Mesothelial cell of epicardium (in vitro differentiated cells): ENCODE results near the gene CEBPB. TPM values are rescaled to one million over a fixed set of nuclear protein-coding genes. Genes with fewer than 3 reads are reported as not detected.
A peak's percentile ranks its signal among the peaks of the same experiment; 100 is the strongest.
"Not testable (repeated sequence)": the region's sequence is repeated elsewhere in the genome, so short reads cannot be mapped to it uniquely, and the experiment has no call there.

Experiments
- DNase-seq, 2 experiments: peaks; one replicate each; pipeline ENCODE4 v3.0.0; 2021; ENCODE audit warnings: low spot score in 2 of 2; ENCODE audit not compliant: unreplicated experiment in 2 of 2
- H3K27ac Mint-ChIP-seq: 2 replicates; pipeline ENCODE4 v1.8.0; 2021; ENCODE audit warnings: mixed read lengths
- H3K27me3 Mint-ChIP-seq: 2 replicates; pipeline ENCODE4 v1.8.0; 2021; ENCODE audit warnings: low read depth, mixed read lengths
- H3K36me3 Mint-ChIP-seq: 2 replicates; pipeline ENCODE4 v1.8.0; 2021; ENCODE audit warnings: mixed read lengths
- H3K4me1 Mint-ChIP-seq: 2 replicates; pipeline ENCODE4 v1.8.0; 2021; ENCODE audit warnings: mixed read lengths
- H3K4me3 Mint-ChIP-seq: 2 replicates; pipeline ENCODE4 v1.8.0; 2021; ENCODE audit warnings: mild to moderate bottlenecking, moderate library complexity, mixed read lengths
- H3K9me3 Mint-ChIP-seq: 2 replicates; pipeline ENCODE4 v1.8.0; 2021; ENCODE audit warnings: mixed read lengths
- total RNA-seq: library from RNA; stranded (reverse); gene quantifications from 3 replicates; pipeline ENCODE4 v1.2.1, GENCODE V29; 2021
- TF ChIP-seq, protein P1 (sequence below): fragments of 200-600 bp; sonication (generic); IDR thresholded peaks from one replicate; pipeline ENCODE4 v1.5.0; 2021; ENCODE audit warnings: antibody characterized with exemption; ENCODE audit not compliant: unreplicated experiment

Gene CEBPB
- total RNA-seq, 1 donor from 2014 or later, result 25.6 TPM

DNA sequence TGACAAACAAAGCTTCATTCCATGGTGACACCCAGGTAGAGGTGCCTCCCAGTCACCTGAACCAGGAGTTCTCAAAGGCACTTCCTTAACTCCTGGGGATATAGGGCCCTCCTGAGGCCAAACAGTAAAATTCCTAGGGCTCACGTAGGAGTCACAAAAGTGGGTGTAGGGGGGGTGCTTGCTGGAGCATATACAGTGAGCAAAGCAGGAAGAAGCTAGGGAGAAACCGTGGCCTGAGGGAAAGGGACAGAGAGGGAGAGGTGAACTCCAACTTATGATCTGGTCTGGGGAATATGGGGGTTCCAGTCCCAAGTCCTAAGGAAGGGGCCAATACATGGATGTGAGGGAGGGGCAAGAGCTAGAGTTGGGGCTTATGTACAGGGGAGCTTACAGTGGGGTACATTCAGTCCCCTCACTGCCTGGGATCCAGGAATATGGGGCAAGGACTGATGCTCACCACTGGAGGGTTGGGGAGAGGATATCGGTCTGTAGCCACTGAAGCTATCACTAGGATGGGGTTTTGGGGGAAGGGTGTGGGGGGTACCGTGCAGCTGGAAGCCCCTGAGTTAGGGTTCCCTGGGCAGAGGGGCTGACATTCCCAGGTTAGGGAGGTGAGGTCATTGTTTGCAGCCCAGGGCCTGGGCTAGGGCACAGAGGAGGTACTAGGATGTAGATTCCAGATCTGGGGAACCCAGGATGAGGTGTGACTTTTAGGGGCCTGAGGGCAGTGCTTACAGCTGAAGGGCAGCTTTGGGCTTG lies 38.1 kb upstream of the CEBPB start:
- Mint-ChIP-seq H3K27ac (peak overlapping the region; percentile 91), H3K4me3 (peak overlapping the region; percentile 83), H3K27me3 (no peaks in the 10 kb centered on the region), H3K36me3 (peaks cover under 1% of the 10 kb centered on the region), H3K9me3 (no peaks in the 10 kb centered on the region), H3K4me1 (peaks cover 38% of the 10 kb centered on the region)
- TF ChIP-seq, protein P1, sequence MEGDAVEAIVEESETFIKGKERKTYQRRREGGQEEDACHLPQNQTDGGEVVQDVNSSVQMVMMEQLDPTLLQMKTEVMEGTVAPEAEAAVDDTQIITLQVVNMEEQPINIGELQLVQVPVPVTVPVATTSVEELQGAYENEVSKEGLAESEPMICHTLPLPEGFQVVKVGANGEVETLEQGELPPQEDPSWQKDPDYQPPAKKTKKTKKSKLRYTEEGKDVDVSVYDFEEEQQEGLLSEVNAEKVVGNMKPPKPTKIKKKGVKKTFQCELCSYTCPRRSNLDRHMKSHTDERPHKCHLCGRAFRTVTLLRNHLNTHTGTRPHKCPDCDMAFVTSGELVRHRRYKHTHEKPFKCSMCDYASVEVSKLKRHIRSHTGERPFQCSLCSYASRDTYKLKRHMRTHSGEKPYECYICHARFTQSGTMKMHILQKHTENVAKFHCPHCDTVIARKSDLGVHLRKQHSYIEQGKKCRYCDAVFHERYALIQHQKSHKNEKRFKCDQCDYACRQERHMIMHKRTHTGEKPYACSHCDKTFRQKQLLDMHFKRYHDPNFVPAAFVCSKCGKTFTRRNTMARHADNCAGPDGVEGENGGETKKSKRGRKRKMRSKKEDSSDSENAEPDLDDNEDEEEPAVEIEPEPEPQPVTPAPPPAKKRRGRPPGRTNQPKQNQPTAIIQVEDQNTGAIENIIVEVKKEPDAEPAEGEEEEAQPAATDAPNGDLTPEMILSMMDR, result no peak
- no peak for DNase-seq

DNA sequence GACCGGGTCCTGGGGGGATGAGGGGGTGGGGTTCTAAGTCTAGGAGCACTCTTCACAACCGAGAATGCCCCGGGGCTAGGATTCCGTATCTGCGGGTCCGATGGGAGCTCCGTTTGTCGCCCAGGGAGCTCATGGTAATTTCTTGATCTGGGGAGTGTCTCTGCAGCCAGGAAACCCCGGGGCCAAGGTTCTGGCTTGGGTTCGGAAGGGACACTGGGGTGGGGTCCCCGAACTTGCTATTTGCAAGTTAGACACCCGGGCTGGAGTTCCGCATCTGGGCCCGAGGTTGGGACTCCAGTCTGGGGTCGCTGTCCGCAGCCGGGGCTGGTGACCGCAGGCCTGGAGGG lies 37.5 kb upstream of the CEBPB start:
- Mint-ChIP-seq H3K4me3 (peak overlapping the region; percentile 83), H3K9me3 (no peaks in the 10 kb centered on the region), H3K27ac (peak overlapping the region; percentile 91), H3K36me3 (no peaks in the 10 kb centered on the region), H3K27me3 (no peaks in the 10 kb centered on the region), H3K4me1 (peaks cover 38% of the 10 kb centered on the region)
- TF ChIP-seq, protein P1, result no peak
- DNase-seq, result no peak

DNA sequence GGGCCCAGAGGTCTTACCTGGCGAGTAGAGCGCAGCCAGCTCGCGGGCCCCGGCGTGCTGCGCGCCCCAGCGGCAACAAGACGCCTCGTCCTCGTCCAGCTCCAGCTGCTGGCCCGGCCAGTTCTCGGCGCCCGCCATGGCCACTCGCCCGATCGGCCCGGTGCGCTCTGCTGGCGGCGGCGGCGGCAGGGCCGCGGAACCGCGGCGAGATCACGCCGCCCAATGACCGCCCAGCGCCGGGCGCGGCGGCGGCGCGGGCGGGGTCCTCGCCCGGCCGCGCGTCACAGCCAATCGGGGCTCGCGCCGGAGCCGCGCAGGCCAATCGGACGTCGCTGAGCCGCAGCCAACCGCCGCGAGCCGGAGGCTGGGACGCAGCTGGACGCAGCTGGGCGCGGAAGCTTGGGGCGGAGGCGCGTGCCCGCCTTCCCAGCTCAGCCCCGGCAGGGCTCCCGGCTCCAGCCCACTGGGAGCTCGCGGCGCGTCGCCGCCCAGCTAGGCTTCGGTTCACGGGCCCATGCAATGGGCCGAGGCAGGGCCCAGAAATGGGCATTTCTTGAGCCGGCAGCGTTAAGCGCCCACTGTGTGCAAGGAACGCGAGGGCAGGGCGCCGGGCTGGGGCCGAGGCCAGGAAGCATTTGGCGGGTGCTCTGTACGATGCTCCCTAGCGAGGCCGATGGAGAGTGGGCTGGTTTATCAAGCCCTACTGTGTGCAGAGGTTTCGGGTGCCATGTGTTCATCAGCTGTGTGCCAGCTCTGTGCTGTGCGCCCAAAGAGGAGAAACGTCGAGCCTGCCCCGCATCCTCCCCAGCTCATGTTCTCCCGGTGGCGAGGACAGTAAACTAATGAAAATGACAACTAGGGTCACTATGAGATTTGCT lies 36.9 kb upstream of the CEBPB start, which contains the start of gene PEDS1:
Gene PEDS1 (minus strand): TSS at position 224 of the 878 bp plus-strand sequence. CDS start 86 bp downstream, at position 138.
- Mint-ChIP-seq H3K27me3 (no peaks in the 10 kb centered on the region), H3K9me3 (no peaks in the 10 kb centered on the region), H3K27ac (peak within 1 kb of the TSS; percentile 91), H3K36me3 (no peaks in the 10 kb centered on the region), H3K4me1 (peaks cover 38% of the 10 kb centered on the region), H3K4me3 (peak within 1 kb of the TSS; percentile 83)
- DNase-seq, result peak; percentile 80 to 88
- TF ChIP-seq, protein P1, result no peak

DNA sequence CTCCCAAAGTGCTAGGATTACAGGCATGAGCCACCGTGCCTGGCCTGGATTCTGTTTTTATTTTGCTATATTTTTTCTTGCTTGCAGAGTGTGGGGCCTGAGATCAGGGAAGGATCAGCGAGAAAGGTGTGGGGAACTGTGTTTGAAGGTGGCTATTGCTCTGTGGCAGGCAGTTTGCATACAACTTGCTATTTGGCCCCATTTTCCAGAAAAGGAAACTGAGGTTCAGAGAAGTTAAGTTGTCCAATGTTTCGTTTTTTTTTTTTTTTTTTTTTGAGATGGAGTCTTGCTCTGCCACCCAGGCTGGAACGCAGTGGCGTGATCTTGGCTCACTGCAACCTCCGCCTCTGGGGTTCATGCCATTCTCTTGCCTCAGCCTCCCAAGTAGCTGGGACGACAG lies 29.1 kb upstream of the CEBPB start:
- not testable (repeated sequence) for H3K27me3 Mint-ChIP-seq, H3K9me3 Mint-ChIP-seq, H3K36me3 Mint-ChIP-seq, H3K4me3 Mint-ChIP-seq, H3K27ac Mint-ChIP-seq, DNase-seq
- H3K4me1 Mint-ChIP-seq, result peaks cover 11% of the 10 kb centered on the region

DNA sequence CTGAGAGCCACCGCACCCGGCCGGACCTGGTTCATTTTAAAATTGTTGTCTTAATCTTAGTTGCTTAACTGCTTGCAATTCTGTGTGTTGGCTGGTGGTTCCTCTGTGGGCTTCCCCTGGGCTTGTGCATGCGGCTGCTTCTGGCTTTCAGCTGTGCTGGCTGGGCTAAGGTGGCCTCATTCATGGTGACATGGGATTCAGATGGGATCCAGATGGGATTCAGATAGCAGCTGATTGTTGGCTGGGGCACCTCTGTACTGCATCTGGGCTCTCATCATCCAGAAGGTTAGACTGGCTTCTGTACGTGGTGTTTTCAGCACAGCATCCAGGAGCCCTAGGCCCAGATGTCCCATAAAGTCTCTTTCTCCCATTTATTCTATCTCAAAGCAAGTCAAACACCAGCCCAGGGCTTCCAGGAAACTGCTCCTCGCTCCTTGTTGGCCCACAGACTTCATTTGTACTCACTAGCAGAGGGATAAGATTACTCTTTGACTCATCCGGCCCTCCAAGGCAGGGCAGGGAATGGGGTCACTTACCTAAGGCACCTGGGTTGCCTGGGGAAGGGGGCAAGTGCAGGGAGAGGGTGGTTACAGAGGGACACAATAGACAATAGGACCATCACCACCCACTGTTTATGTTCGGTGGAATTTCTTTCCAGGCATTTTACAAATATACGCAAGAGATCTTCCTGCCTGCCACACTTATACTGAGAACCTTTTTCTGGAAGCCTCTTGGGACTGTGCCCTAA lies 26.9 kb upstream of the CEBPB start:
- TF ChIP-seq, protein P1, result no peak
- H3K4me3 Mint-ChIP-seq, result no peak overlapping the region
- H3K27me3 Mint-ChIP-seq, result no peaks in the 10 kb centered on the region
- DNase-seq, result no peak
- H3K36me3 Mint-ChIP-seq, result no peaks in the 10 kb centered on the region
- H3K4me1 Mint-ChIP-seq, result peaks cover 11% of the 10 kb centered on the region
- H3K9me3 Mint-ChIP-seq, result no peaks in the 10 kb centered on the region
- peak overlapping the region; percentile 83 for H3K27ac Mint-ChIP-seq
